Mammary epithelial cell (primary cell): Measurements from ENCODE around the gene SRP9.

Experiments used
- CTCF ChIP-seq, 2 donors: IDR thresholded peaks in 1 of 2; conservative IDR thresholded peaks in 1 of 2; 2 replicates each; pipeline ENCODE4 v1.5.1; 2011 to 2012; ENCODE audit warnings: inconsistent platforms in 2 of 2, low read length in 2 of 2, mild to moderate bottlenecking in 2 of 2, control low read depth in 1 of 2, low read depth in 1 of 2; ENCODE audit not compliant: insufficient read depth in 1 of 2; ENCODE audit errors: extremely low read depth in 1 of 2
- EZH2 ChIP-seq: IDR thresholded peaks from 2 replicates; pipeline ENCODE4 v1.6.1; 2012; ENCODE audit warnings: low read length, inconsistent platforms, borderline replicate concordance

- no peak for TF ChIP-seq CTCF (conservative IDR thresholded peaks at IDR 0.05 in 1 of 2, IDR thresholded peaks at IDR 0.05 in 1 of 2; ENCODE audit: extremely low read depth in 1 of 2, insufficient read depth in 1 of 2, low read depth in 1 of 2, low read length in 2 of 2)
- no peak for TF ChIP-seq EZH2
Observed at GRCh38 chr1:225819346-225820192, 41.9 kb downstream of the SRP9 start.
